GM23248 (cell line): ENCODE data around the gene IGF2BP3.

Experiments
- EZH2 ChIP-seq: fragments of 200-600 bp; sonication (generic); IDR thresholded peaks from 2 replicates; pipeline ENCODE4 v1.6.1; 2018; ENCODE audit warnings: antibody characterized with exemption, mild to moderate bottlenecking; ENCODE audit not compliant: insufficient read depth, poor library complexity, severe bottlenecking
- EZH2phosphoT487 ChIP-seq: fragments of 200-600 bp; sonication (generic); IDR thresholded peaks from 2 replicates; pipeline ENCODE4 v1.6.1; 2018; ENCODE audit warnings: antibody characterized with exemption, moderate library complexity, mild to moderate bottlenecking, low read depth; ENCODE audit not compliant: insufficient read depth

GRCh38 chr7:23315366-23315765, 154.9 kb downstream of the IGF2BP3 start:
- no peak for TF ChIP-seq EZH2
- no peak for TF ChIP-seq EZH2phosphoT487
